GM12891 (cell line): ENCODE measurements around the gene MARK3.
A peak's percentile ranks its signal among the peaks of the same experiment; 100 is the strongest.

ENCODE experiments used
- DNase-seq: peaks from one replicate; pipeline ENCODE4 v3.0.0; 2011; ENCODE audit warnings: low spot score; ENCODE audit not compliant: insufficient read length
- FAIRE-seq: peaks from 2 replicates; lab custom pipeline; 2011; peaks lifted over from hg19 to GRCh38; lab: Jason Lieb, UNC
- PAX5 ChIP-seq: IDR thresholded peaks from 2 replicates; pipeline ENCODE4 v1.6.1; 2011; ENCODE audit warnings: low read length, moderate library complexity, mild to moderate bottlenecking; ENCODE audit not compliant: insufficient read depth, severe bottlenecking
- POLR2A ChIP-seq: IDR thresholded peaks from 2 replicates; pipeline ENCODE4 v1.6.1; 2011; ENCODE audit warnings: low read depth, low read length, control low read depth
- POLR2AphosphoS5 ChIP-seq: IDR thresholded peaks from 2 replicates; pipeline ENCODE4 v1.6.1; 2011; ENCODE audit warnings: low read depth, low read length, control low read depth
- POU2F2 ChIP-seq: IDR thresholded peaks from 2 replicates; pipeline ENCODE4 v1.6.1; 2011; ENCODE audit warnings: low read depth, mild to moderate bottlenecking, control low read depth, low read length, moderate library complexity
- SPI1 ChIP-seq: IDR thresholded peaks from 2 replicates; pipeline ENCODE4 v1.6.1; 2011; ENCODE audit warnings: low read depth, low read length, control low read depth
- TAF1 ChIP-seq: IDR thresholded peaks from 2 replicates; pipeline ENCODE4 v1.6.1; 2011; ENCODE audit warnings: low read depth, low read length, control low read depth

MARK3 gene

GRCh38 chr14:103526914-103527248, 141.7 kb downstream of the MARK3 start:
- no peak for TF ChIP-seq TAF1
- TF ChIP-seq PAX5, result no peak
- no peak for TF ChIP-seq POLR2A
- no peak for TF ChIP-seq SPI1
- TF ChIP-seq POLR2AphosphoS5, result no peak
- TF ChIP-seq POU2F2, result no peak
- DNase-seq, result no peak
- no peak for FAIRE-seq

GRCh38 chr14:103527408-103528145, 142.4 kb downstream of the MARK3 start:
- peak; percentile 85 for FAIRE-seq
- no peak for DNase-seq

GRCh38 chr14:103528146-103528586, 143.0 kb downstream of the MARK3 start:
- TF ChIP-seq POLR2A, result no peak
- no peak for TF ChIP-seq POU2F2
- TF ChIP-seq POLR2AphosphoS5, result no peak
- TF ChIP-seq PAX5, result no peak
- TF ChIP-seq TAF1, result no peak
- no peak for TF ChIP-seq SPI1
- DNase-seq, result no peak
- FAIRE-seq, result peak; percentile 63

More at GRCh38 chr14:103527408-103528145, 142.4 kb downstream of the MARK3 start:
- no peak for TF ChIP-seq POU2F2
- peak; percentile 78 for TF ChIP-seq SPI1

- peak; percentile 97 for DNase-seq
- FAIRE-seq, result peak; percentile 96
- TF ChIP-seq PAX5, result no peak
- peak; percentile 49; the same call in 1 of the 2 replicates for TF ChIP-seq POLR2A
- TF ChIP-seq TAF1, result 0 out of 2 replicates have a peak, but pooled peaks have one; percentile 26
- TF ChIP-seq POLR2AphosphoS5, result 0 out of 2 replicates have a peak, but pooled peaks have one; percentile 15
- no peak for TF ChIP-seq SPI1
- TF ChIP-seq POU2F2, result no peak
These were observed 143.6 kb downstream of the MARK3 start, which contains the start of gene TRMT61A for GRCh38 chr14:103528587-103529382. Gene TRMT61A (plus strand): TSS chr14:103529196. CDS start chr14:103529979, 783 bp downstream.

GRCh38 chr14:103529383-103530365, 144.5 kb downstream of the MARK3 start:
- FAIRE-seq, result peak; percentile 20
- TF ChIP-seq POLR2A, result no peak
- no peak for TF ChIP-seq TAF1
- no peak for TF ChIP-seq POU2F2
- TF ChIP-seq POLR2AphosphoS5, result no peak
- TF ChIP-seq PAX5, result no peak
- TF ChIP-seq SPI1, result no peak
- DNase-seq, result no peak

- DNase-seq, result no peak
- TF ChIP-seq SPI1, result no peak
- TF ChIP-seq POLR2A, result no peak
- no peak for TF ChIP-seq PAX5
- no peak for TF ChIP-seq POLR2AphosphoS5
- TF ChIP-seq POU2F2, result no peak
- no peak for TF ChIP-seq TAF1
- FAIRE-seq, result peak; percentile 45
These were observed 145.2 kb downstream of the MARK3 start for GRCh38 chr14:103530390-103530789.

GRCh38 chr14:103530831-103531230, 145.6 kb downstream of the MARK3 start:
- TF ChIP-seq POLR2A (no peak), TAF1 (no peak), SPI1 (no peak), POLR2AphosphoS5 (no peak), PAX5 (no peak), POU2F2 (no peak)
- FAIRE-seq (no peak), DNase-seq (no peak)

GRCh38 chr14:103531421-103532215, 146.4 kb downstream of the MARK3 start:
- TF ChIP-seq TAF1 (no peak), POU2F2 (no peak), PAX5 (no peak), POLR2AphosphoS5 (no peak), SPI1 (no peak), POLR2A (no peak)
- no peak for DNase-seq
- FAIRE-seq, result no peak
